HL-60/S4 treated with retinoic acid at 250 ng/mL for 4 days and 3 days (cell line): ENCODE data around the gene ABCA13.

Experiments used
- in situ Hi-C: fragments of 300-500 bp; cut with MboI; formaldehyde crosslinking; loops from 2 replicates; pipeline ENCODE4 v1.7.0; 2022; ENCODE audit warnings: low sequenced_read_pairs

The ABCA13 gene

DNA sequence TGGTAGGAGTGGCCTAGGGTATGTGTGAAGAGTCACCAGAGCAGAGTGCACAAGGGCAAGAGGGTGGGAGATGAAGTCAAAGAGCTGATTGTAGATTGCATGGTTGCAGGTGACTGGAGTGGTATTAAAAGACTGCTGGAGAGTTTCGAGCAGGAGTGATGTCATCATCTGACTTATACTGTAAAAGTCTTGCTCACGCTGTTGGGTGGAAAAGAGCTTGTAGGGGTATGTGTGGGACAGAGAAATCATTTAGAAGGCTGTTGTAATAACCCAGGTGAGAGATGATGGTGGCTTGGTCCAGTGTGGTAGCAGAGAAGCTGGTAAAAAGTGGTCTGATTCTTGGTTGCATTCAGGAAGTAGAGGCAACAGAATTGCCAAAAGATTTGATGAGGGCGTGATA is 184.1 kb downstream of the ABCA13 start:
- in situ Hi-C loops: no loop called here

DNA sequence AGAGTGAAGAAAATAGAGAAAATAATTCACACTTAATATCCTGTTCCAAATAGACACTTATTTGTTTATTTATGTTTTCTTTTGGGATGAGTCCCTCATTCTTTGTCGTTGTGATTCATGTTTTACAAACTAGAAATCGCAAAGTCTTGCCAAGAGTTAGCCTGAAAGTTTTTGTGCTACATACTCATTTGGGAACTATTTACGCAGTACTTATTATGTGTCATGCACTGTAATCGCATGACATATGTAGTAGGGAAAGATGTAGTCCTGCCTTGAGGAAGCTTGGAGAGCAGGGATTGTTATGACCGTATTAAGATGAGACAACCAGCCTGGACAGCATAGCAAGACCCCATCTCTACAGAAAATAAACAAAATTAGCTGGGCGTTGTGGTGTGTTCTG is 189.3 kb downstream of the ABCA13 start:
- in situ Hi-C loops: no loop called here

DNA sequence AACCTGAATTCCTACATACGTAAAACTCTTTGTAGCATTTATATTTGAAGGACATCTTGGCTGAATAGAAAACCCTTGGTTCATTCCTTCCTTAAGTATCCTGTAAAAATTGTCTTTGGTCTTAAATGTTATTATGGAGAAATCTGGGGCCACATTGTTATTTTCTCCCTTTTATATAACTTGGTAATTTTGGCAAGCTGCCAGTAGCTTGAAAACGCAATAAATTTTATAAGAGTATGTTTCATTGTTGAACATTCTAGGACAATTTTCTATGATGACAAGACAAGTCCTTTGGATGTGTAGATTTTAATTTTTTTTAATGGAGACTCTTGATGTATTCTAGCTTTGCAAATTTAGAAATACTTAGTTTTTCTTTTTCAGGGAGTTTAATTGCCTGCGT is 191.9 kb downstream of the ABCA13 start:
- in situ Hi-C loops: no loop called here

DNA sequence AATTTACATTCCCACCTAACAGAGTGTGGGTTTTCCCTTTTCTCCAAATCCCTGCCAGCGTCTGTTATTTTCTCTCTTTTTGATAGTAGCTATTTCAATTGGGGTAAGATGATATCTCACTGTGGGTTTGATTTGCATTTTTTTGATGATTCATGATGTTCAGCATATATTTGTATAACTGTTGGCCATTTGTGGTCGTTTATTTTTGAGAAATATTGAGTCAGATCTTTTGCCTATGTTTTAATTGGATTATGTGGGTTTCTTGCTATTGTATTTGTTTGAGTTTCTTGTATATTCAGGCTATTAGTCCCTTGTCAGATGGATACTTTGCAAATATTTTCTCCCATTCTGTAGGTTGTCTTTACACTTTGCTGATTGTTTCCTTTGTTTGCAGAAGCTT is 193.8 kb downstream of the ABCA13 start:
- in situ Hi-C loops: no loop called here

DNA sequence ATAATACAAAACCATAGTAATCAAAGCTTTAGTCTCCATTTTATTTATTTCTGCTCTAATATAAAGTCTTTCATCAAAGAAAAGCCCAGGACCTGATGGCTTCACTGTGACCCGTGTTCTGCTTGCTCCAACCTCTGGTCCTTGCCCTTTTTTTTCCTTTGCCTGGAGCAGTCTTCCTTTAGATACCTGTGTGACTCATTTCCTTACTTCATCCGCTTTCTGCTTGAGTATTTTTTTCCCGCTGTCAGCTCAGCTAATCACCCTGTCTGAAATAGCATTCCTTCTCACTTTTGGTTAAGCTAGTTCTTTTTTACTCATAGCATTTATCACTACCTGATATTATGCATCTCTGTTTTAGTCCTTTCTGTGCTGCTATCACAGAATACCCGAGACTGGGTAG is 194.8 kb downstream of the ABCA13 start:
- in situ Hi-C loops: no loop called here

DNA sequence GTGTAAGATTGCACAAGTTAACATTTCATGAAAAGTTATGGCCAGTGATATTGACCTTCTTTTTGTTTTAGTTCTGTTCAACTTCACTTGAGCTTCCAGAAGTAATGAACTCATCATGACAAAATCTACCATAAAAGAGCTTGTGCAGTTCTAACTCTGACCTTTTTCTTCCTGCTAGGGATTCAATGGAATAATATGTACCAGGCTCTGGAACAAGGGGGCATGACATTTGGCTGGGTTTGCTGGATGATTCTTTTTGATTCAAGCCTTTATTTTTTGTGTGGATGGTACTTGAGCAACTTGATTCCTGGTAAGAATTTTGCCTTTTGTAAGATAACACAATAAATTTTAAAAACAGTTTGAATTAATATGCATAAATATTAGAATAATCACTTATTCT is 205.0 kb downstream of the ABCA13 start:
- in situ Hi-C loops: no loop called here

DNA sequence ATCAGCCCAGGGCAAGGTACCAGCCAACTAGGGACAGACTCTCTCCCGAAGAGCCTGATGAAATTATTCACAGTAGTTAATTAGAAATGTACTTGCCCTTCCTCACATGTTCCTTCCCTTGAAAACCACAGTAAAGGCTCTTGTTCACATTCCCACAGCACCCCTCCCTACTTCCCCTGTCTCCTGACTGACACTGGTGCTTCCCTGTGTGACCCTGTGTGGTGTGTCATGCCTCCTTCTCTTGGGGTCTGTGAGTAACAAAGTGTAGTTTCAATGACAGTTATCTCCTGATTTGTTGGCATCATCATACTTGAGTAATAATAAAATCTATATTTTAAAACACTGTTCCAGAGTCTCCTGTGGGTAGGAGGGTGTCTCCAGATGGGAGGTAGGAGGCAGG is 209.7 kb downstream of the ABCA13 start:
- in situ Hi-C loops: no loop called here

DNA sequence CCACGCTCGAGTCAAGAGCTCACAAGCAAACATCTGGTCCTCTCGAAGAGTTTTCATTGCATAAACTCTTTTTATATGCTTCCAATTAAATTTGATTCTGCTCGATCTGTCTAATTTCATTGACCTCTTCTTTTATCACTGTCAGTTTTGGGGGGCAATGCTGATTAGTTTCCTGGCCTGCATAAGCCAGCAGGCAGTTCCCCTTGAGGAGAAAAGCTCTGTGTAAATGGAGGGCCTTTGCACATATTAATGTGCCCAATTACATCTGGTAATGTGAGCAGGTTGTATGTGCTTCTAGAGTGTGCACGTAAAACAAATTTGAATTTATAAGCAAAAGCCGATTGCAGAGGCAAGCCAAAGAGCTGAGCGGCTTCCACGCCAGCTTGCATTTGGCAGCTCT is 210.3 kb downstream of the ABCA13 start:
- in situ Hi-C loops: no loop called here

DNA sequence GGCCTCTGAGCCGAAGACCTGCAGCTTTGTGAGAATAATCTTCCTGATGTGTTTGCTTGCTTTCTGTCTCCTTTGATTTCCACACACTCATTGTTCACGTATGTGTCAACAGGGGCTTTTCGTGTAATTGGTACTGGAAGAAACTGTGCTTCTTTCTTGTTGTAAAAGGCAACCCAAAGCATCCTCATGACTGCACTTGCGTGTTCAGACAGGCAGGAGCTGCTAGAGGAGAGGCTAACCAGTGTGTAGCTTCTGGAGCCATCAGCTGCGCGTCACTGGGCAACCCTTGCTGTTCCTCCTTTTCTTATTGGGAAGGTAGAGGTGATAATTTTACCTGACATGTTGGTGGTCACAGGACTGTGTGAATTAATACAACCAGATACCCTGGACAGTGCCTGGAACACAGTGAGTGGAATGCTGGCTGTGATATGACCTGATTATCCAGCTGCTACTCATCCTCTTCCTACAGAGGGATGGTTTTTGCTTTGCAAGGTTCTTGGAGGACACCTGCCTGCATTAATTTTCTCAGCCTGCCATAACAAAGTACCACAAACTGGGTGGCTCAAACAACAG is 213.0 kb downstream of the ABCA13 start:
- in situ Hi-C loops: no loop called here

DNA sequence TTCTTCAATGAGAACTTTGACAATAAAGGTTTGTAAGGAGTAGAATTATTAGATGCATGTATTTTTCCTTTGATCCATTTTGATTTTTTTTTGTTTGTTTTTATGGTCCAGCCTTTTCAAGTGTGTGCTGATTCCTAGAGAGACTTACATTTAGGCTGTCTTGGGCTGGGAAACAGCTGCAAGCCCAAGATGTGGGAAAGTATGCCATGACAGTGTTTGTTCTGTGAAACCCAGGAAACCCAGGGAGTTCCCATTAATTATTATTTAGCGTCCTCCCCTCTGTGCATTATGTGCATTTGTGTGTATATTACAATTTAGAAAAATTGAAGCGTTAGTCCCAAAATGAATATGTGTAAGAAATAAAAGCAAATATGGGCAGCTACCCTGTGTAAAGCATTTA is 216.7 kb downstream of the ABCA13 start:
- in situ Hi-C loops: no loop called here

DNA sequence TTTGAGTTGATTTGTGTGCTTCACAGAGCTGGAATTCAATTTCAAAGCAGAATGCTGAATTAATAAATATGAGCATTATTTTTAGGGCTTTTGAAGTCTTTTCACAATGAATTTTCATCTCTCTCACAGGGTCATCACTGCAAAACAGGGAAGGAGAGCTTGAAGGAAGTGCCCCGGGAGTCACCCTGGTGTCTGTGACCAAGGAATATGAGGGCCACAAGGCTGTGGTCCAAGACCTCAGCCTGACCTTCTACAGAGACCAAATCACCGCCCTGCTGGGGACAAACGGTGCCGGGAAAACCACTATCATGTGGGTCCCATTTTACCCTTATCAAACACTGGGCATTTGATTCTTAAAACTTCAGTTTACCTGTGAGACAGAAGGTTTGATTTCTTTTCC is 217.7 kb downstream of the ABCA13 start:
- in situ Hi-C loops: no loop called here

DNA sequence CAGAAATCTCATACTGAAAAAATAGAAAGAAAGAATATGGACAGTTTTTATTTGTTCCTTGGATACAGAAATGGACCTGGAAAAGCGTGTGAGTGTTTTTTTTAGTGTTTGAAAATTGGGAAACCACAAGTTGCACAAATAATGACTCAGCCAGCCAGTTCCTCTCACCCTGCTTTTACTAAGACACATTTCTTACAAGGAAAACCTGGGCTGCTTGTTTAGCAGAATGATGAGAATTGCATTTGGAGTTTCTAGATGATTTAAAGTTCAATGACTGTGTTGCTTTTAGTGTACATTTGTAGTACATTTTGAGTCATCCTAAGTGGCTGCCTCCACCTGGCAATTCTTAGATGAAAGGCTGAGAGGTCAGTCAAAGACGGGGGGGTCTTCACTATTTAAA is 218.7 kb downstream of the ABCA13 start:
- in situ Hi-C loops: no loop called here

DNA sequence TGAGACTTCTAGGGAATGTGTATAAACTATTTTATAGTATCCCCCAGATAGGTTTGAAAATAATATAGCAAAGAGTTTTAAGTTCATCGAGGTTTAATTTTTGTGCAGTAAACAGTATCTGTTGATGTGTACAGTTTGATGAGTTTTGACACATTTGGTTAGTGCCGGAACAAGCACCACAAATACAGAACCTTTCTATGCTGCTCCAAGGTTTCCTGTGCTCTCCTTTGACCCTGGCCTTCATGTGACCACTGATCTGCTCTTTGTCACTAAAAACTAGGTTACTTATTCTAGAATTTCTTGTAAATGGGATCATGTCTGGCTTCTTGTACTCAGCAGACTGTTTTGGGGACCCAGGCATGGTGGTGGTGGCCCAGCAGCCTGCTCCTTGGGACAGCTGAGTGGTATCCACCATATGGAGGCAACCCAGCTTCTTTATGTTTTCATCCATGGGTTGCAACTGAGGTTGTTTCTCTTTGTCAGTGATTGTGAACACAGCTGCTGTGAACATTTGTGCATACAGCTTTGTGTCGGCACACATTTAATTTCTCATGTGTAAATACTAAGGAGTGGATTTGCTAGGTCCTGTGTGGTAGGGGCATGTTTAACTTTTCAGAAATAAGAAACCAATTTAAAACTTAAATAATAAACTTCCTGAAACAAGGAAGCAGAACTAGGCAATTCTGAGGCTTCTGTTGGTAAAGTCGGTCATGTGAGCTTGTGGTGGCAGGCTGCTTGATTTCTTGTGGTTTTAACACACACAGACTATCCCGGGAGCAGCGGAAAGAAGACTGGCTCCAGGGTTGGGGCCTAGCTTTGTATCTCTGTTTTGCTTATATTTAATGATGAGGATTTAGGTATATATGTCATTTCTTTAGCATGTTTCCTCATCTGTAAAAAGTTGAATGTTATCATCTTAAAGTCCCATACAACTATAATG is 219.4 kb downstream of the ABCA13 start:
- in situ Hi-C loops: no loop called here

DNA sequence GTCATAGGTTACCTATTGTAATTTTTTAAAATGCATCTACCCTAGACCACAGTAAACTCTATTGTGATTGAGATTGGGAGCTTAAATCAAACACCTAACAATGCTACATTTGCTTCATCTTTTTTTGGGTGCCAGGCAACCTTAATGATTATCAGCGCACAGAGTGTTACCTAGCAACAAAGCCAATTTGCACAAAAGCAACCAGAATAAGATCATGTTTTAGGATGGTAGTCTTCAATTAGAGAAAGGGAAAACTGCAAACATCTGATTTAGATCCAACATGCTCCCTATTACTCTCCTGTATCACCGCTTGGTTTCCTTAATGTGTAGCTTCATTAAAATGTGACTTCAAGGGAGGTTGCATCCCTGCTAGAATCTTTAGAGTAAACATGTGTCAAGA is 226.9 kb downstream of the ABCA13 start:
- in situ Hi-C loops: no loop called here

DNA sequence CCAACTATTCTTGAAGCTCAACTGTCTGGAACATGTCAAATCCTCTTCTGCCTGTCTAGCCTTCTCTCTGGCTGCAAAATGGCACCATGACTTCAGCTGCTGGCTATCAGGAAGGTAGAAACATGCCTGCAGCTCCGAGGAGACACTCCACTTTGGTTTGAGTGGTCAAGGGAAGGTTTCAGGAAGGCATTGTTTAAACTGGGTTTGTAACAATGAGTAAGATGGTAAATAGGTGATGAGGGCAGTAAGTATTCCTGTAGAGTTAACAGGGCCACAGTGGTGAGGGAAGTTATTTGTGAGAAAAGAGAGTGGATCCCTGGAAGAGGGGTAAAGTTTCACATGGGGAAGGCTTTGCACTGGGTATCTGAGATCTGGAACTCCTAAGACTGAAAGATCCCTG is 231.5 kb downstream of the ABCA13 start:
- in situ Hi-C loops: no loop called here

DNA sequence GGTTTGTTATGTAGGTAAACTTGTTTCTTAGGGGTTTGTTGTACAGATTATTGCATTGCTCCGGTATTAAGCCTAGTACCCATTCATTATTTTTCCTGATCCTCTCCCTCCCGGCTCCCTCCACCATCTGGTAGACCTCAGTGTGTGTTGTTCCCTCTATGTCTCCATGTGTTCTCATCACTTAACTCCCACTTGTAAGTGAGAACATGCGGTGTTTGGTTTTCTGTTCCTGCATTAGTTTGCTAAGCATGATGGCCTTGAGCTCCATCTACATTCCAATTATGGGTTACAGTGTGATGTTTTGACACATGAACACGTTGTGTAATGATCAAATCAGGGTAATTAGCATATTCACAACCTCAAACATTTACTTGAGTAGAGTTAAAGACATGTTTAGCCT is 237.5 kb downstream of the ABCA13 start:
- in situ Hi-C loops: no loop called here

DNA sequence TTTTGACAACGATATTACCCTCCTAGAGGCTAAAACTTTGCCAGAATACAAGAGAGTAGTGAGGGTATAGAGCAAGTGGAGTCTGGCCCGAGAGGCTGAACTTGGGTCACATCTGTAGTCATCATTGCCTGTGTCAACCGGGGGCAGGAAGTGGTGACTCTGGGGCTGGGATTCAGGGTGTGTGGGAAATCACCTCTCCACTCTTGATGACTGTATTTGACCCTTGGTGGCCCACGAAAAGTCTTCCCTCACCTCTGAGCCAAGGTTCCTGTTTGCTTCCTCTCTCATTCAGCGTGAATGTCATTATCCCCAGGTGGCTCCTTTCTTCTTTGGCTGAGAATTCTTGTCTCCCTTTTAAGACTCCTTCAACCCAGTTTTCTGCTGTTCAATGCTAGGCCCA is 240.4 kb downstream of the ABCA13 start:
- in situ Hi-C loops: no loop called here

DNA sequence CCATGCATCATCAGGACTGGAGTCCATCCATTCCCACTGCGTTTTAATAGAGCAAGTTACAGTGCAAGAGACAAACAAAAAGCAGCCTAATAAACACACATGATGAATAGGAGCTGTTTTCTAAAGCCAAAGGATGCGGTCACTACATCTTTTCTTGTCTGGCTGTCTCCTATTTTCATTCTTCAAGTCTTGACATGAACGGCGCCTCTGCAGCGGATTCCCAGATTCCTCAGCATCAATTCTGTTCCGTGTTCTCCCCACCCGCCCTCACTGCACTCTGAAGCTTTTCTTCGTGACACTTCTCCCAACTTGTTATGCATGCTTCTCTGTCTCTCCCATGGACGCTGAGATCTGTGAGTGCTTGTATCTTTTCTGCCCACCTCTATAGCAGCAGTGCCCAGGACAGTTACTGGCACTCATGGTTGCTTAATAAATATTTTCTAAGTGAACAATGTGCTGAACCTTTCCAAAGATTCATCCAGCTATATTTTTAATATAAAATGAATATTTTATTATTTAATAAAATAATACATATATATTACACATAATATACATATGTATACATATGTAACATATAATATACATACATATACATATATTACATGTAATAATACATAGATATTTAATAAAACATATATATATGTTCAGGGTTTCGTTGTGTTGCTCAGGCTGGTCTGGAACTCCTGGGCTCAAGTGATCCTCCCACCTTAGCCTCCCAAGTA is 242.9 kb downstream of the ABCA13 start:
- in situ Hi-C loops: no loop called here

DNA sequence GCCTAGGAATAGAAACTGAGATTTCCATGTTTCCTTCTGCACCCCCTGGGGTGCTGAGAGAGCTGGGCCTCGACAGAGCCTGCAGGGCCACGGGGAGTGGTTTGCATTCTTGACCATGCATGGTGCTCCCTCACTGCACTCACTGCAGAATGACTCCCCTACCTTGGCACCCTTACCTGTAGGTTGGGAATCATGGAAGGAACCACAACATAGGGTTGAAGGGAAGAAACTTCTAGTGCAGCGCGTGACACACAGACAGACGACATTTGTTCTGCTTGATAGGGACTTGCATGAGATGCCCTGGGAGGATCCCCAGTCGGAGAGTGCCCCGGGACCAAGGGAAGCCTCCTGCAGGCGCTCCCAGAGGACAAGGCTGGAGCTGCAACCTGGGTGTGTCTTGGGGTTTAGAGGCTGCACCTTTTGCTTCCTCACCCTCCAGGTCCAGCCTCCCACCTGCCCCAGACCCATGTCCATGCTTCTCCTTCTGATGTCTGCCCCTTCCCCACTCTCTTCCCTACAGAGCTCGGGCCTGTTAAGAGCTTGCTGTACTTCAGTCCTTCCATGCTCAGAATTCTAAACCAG is 245.2 kb downstream of the ABCA13 start:
- in situ Hi-C loops: no loop called here

DNA sequence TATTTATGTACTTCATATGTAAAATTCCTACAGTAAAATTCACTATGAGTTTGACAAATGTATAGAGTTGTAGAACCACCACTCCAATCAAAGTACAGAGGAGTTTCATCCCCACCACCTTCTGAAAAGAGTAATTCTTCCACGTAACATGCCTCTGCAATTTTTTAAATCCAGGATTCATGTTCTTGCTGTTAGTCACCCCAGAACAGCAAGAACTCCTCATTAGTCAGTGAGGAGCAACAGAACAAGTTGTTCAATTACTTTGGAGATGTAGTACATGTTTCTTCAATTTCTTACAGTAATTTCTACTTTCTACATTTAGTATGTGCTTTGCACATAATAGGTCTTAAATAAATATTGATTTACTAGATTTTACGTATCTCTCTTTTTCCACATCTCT is 248.1 kb downstream of the ABCA13 start:
- in situ Hi-C loops: no loop called here

DNA sequence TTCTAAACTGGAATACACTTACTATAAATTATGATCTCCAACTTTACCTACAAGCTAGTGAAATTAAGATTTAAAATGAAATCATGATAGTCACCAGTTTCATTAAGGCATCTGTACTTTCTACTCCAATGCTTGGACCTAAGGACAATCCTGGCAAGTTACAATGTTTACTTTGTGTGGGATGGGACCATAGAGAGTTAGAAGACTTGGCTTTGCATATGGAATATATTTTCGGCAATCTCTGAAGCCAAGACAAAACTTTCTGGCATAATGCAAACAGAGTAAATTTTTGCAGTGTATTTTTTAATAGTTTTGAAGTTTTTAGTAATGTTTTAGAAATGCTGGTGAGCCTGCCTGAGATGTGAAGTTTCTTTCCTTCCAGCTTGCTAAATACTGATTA is 248.9 kb downstream of the ABCA13 start:
- in situ Hi-C loops: no loop called here

DNA sequence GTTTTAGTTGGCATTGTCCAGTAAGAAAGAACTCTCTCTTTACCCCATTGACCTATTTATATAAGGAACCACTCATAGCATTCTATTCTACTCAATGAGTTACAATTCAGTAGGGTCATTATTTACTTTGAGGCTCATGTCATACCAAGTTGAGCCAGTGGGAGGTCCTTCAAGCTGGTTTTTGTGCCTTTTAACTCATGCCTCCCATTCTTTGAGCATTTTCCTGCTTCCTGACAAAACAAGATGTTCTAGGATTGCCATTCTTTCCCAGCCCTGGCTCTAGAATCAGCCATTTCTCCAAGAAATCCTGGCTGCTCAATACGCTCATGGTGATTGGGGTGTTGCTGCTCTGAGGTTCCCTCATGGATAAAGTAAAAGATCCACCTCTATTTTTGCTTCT is 250.1 kb downstream of the ABCA13 start:
- in situ Hi-C loops: no loop called here
